Left cardiac atrium (tissue), 4 donors: Measurements from ENCODE around the gene LLGL1. TPM values are rescaled to one million over a fixed set of nuclear protein-coding genes. Genes with fewer than 3 reads are reported as not detected.
"Not testable (repeated sequence)": the region's sequence is repeated elsewhere in the genome, so short reads cannot be mapped to it uniquely, and the experiment has no call there.

Source experiments
- ATAC-seq, 2 donors: fragments of 200-7000 bp; cut with Tn5 transposase; one replicate each; pipeline ENCODE4 v1.9.1; 2020; ENCODE audit warnings: mild to moderate bottlenecking in 2 of 2, moderate library complexity in 2 of 2
- DNase-seq: peaks from one replicate; pipeline ENCODE4 v3.0.0-alpha.2; 2020
- intact Hi-C, 2 donors: fragments of 100-400 bp; cut with DNase I; formaldehyde crosslinking; loops; one replicate each; pipeline versions ENCODE4 v1.14.1 to v1.15.1; 2022 to 2023
- total RNA-seq, 2 donors: library from RNA; stranded (reverse); fragmentation: NEBNext Ultra II Directional; extraction: Animal tissue kit (Norgen Biotek cat#: 25700); gene quantifications; one replicate each; pipeline ENCODE4 v1.2.1, GENCODE V29; 2021
- donor health status: DM: no; HTN: yes; CAD: no.
- donor health status: DM: no; HTN: yes; CAD: no; lungs with severe emphysema.
- donor health status: DM: yes; HTN: yes; CAD: no.
- donor health status: Dilated cardiomyopathy.

Gene LLGL1
- total RNA-seq, 2 donors from 2014 or later, result 10.9 to 11.0 TPM

DNA sequence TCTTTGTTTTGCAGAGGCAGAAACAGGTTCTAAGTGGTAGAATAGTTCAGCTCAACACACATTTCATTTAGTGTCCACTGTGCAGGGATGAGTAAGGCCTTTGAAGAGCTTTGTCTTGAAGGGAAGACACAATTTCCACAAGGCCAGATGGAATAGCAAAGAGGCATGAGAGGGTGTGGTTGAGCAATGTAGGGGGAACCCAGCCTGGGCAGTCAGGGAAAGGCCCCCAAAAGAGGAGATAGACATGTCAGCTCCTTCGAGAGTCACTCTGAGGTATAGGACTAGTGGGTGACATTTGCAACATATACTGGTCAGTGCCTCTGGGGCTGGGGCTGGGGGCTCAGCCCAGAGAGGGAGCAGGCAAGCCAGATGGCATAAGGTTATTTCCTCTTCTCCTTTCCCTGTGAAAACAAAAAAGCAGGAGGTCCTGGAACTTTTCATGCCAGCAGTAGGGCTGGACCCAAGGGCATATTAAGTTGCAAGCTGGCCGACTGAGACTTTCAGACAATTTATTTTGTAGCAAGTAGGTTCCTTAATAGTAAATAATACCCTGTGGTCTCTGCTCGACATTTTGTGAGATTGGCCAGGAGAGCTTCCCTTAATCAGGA is 34.7 kb upstream of the LLGL1 start:
- intact Hi-C loops, result no loop called here
- ATAC-seq (no peak), DNase-seq (no peak)

DNA sequence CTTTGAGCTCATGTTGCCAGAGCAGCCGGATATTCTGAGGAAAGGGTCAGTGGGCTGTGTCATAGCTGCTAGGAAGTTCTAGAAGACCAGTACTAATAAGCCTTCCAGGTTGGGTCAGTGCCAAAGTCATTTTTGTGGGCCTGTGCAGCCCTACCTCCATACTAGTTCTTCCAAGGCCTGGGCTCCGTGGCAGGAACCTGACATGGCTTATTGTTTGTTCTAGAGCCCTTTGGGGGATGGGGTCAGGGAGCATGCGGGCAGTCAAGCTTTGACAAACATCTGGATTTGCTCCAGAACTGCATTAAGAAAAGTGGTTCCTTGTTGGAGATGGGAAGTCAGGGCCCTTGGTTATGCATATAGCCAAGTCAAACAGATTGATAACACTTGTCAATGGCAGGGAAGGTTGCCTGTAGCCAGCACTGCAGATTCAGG is 34.2 kb upstream of the LLGL1 start:
- peak; percentile 1 to 34 for ATAC-seq
- DNase-seq, result peak; percentile 57
- intact Hi-C loops, result no loop called here

DNA sequence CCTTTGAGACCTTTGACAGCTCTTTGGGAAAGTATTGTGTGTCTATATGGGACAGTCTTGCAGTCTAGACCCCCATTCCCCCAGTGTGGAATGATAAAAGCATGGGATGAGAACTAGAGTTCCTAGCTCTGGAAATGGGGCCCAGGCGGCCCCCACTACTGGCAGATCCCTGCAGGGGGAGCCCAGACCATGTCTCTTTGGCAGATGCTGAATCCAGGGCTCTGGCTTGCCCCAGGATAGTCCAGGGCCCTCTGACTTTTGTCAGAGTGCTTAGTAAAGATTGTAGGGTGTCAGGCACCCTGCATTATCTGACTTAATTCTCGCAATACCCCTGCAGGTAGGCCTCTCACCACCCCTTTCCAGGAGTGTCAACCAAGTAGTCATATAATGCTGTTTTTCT is 33.5 kb upstream of the LLGL1 start:
- DNase-seq (no peak), ATAC-seq (no peak)
- intact Hi-C loops, result no loop called here

DNA sequence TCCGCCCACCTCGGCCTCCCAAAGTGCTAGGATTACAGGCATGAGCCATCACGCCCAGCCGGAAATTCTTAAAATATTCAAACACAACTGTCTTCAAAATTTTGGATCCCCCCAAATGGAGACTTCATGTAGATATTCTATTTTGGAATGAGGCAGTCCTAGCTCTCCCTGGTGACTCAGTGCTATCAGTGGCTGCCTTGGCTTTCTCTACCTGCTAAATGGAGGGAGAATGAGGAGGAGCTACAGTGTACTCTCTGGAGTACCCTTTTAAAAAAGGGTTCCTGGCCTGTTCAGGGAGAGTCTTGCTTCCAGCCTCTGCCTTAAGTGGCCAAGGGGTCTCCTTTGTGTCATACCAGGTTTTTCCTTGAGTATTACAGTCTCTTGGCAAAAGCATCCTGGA is 31.0 kb upstream of the LLGL1 start:
- DNase-seq (no peak), ATAC-seq (peak in 1 of 2 donors; percentile 38)
- intact Hi-C loops, result no loop called here

DNA sequence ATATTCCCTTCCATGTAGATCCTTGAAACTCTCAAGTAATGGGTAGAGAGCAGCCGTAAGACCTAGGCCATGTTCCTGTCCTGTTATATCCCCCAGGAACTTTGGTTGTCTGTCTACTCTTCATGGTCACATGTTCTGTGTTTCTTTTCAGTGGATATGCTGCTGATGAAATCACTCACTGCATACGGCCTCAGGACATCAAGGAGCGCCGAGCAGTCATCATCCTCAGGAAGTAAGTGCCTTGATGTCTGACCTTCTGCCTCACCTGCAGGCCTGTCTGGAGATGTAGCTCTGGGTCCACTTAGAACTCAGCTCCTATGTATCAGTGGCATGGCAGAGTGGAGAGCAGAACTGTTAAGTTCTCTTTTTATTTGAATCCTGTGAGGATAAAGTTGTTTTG is 30.6 kb upstream of the LLGL1 start:
- intact Hi-C loops, result no loop called here
- no peak for DNase-seq
- ATAC-seq, result no peak

DNA sequence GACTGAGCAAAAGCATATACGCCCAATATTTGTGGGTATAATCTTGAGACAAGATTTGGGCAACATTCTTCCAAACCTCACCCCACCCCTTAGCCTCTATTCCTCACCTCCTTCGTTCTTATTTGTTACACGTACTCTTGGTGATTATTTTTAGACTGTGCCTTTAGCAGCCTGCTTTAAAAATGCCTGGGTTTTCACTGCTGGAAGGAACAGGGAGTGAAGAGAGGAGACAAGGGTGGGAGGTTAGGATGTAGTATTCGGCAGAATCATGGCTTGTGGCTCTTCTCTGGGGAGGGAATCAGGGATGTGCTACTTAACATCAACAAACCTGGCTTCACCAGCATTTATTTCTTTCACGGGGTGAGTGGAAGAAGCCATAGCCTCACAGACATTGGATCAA is 30.2 kb upstream of the LLGL1 start:
- ATAC-seq (no peak), DNase-seq (no peak)
- intact Hi-C loops, result no loop called here

DNA sequence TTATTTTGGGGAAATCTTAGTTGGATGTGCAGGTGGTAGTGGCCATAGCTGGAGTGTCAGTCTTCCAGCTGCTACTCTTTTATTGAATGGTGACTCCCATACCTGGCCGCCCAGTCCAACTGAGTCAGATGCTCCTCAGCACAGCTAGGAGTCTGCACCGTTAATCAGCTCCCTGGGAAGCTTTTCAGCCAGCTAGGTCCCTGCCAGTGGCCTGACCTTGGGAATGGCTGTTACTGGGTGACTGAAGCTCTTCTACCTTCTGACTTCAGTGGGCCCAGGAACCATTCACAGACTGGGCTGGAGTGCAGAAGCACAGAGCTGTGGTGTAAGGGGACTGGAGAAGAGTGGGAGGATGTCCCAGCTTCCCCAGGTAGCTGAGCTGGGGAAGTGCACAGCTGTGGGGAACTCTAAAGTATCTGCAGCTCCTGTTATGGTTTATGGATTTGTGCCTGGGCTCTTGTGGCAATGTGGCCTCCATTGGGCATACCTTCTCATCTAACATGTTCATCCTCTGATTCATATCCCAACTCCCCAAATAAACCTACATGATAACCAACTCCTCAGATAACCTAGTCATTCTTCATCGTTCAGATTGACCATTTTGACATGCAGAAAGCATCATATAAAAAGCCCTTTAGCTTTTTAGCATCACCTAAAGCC is 27.8 kb upstream of the LLGL1 start:
- intact Hi-C loops, result no loop called here
- DNase-seq (no peak), ATAC-seq (no peak)

DNA sequence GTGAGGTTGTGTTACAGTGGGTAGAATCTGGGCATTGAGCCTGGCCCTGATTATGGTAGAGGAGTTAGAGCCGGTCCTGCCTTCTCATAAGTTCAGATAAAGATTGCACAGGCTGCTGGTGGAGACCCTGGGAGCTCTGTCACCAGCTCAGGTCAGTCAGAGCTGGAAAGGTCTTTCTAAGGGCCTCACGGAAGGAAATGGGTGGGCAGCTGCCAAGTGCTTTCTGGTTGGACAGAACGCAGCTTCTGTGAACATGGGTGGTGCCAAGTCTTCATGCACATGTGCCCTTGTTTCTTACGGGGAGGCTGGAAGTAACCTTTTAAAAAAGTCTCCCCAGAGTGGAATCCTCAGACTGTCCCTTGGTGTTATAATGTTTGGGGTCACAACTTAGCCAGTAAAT is 26.9 kb upstream of the LLGL1 start:
- peak; percentile 39 for DNase-seq
- intact Hi-C loops, result no loop called here
- no peak for ATAC-seq

DNA sequence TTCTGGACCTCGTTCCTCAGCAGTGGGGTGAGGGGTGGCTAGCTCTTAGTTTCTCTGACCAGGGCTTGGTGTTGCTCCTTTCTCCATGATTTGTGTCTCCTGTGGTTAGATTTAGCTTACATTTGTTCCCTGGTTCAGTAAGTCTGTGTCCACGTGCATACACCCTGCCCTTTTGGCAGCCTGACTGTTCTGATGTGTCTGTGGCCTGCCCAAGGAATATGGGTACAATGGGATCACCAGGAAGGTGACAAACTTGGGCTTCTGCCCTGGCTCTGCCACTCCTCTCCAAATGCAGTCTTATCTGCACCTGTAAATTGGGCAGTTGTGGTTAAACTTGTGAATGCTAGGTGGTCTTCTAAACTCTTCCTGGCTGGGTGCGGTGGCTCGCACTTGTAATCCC is 24.3 kb upstream of the LLGL1 start:
- ATAC-seq (peak in 1 of 2 donors; percentile 64), DNase-seq (no peak)
- intact Hi-C loops, result no loop called here

DNA sequence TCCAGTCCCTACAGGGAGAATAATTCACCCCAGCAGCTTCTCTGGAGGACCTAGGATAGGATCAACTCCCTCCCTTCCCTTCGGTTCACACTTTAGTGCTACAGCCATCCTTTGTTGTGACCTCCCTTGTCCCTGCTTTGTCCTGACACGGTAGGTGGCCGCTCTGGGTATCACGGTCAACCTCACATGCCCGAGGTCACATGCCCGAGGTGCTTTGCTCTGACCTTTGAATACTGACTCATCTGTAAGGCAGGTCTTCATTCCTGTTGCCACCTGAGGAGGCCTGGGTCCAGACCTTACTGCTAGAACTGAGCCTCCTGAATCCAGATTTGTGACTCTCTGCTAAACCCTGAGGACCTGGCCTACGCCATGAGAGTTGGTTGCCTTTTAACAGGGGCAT is 22.1 kb upstream of the LLGL1 start:
- DNase-seq (no peak), ATAC-seq (no peak)
- intact Hi-C loops, result no loop called here

DNA sequence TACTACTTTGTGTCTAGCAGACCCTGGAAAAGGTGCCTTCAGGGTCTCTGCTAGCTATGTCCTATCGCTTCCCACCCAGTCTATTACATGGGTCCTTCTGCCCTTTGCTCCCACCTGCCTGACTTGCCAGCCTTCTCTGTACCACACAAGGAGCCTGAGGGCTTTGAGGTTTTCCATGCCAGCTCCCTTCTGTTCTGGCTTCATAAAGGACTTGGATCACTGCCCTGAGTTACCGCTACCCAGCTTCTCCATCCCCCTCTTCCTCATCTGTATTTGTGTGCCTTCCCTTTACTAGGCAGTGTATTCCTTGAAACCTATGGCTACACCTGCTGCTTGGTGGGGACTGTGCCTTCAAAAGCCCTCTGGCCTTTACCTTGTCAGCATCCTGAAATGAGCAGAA is 19.6 kb upstream of the LLGL1 start:
- ATAC-seq (no peak), DNase-seq (no peak)
- intact Hi-C loops, result no loop called here

DNA sequence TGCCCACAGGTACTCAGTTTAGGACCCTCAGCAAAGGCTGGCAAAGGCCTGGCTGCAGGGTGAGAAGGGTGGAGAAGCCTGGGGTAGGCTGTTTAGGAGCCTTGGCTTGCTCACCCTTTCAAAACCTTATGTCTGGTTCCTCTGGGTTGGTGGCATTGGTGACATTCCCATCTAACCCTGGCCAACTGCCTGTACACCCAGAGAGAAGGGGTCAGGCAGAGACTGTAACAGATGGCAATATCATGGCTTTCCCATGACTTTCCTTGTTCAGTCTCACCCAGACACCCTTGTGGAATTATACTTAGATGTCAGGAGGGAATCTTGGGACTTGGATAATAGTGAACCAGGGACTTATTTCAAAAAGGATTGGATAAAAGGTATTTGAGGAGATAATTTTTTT is 18.5 kb upstream of the LLGL1 start:
- intact Hi-C loops, result no loop called here
- ATAC-seq (no peak), DNase-seq (no peak)

DNA sequence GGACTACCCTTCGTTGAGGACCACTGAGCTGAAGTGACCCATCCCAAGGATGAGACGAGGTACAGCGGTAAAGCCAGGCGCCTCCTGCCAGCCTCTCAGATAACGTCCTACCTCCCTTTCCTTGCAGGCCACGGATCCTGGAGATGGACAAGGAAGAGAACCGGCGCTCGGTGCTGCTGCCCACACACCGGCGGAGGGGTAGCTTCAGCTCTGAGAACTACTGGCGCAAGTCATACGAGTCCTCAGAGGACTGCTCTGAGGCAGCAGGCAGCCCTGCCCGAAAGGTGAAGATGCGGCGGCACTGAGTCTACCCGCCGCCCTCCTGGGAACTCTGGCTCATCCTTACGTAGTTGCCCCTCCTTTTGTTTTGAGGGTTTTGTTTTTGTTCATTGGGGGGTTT is 17.3 kb upstream of the LLGL1 start:
- DNase-seq, result no peak
- no peak for ATAC-seq
- intact Hi-C loops, result no loop called here

DNA sequence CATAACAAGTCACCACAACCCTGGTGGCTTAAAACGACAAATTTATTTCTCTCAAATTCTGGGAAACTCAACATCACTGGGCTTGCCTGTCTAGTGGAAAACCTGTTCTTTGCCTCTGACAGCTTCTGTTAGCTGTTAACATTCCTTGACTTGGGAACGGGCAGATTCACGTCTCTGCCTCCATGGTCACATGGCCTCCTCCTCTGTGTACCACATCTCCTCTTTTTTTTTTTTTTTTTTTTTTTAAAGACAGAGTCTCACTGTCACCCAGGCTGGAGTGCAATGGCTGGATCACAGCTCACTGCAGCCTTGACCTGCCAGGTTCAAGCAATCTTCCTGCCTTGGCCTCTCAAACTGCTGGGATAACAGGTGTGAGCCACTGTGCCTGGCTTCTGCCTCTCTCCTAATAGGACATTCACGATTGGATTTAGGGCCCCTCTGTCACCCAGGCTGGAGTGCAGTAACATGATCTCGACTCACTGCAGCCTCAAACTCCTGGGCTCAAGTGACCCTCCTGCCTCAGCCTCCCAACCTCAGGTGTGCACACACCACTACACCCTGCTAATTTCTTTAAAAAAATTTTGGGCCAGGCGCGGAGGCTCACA is 11.7 kb upstream of the LLGL1 start:
- intact Hi-C loops, result loop anchor here in 1 of 2 donors (10.0 kb wide), 1 partner anchor 69 kb away; no protein-coding TSS in a partner anchor
- ATAC-seq, result no peak

DNA sequence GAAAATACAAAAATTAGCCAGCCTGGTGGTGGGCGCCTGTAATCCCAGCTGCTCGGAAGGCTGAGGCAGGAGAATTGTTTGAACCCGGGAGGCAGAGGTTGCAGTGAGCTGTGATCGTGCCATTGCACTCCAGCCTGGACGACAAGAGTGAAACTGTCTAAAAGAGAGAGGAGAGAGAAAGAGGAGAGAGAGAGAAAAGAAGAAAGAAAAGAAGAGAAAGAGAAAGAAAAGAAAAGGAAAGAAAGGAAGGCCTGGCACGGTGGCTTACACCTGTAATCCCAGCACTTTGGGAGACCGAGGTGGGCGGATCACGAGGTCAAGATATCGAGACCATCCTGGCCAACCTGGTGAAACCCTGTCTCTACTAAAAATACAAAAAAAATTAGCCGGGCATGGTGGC is 8.5 kb upstream of the LLGL1 start:
- intact Hi-C loops, result loop anchor here (2.0 to 10.0 kb wide), 3 partner anchors 30 to 72 kb away; partner anchors contain the start of gene FLII (in 1 of the 2)
- not testable (repeated sequence) for DNase-seq, ATAC-seq

More for the DNA sequence above, 11.7 kb upstream of the LLGL1 start:
- DNase-seq, result no peak

DNA sequence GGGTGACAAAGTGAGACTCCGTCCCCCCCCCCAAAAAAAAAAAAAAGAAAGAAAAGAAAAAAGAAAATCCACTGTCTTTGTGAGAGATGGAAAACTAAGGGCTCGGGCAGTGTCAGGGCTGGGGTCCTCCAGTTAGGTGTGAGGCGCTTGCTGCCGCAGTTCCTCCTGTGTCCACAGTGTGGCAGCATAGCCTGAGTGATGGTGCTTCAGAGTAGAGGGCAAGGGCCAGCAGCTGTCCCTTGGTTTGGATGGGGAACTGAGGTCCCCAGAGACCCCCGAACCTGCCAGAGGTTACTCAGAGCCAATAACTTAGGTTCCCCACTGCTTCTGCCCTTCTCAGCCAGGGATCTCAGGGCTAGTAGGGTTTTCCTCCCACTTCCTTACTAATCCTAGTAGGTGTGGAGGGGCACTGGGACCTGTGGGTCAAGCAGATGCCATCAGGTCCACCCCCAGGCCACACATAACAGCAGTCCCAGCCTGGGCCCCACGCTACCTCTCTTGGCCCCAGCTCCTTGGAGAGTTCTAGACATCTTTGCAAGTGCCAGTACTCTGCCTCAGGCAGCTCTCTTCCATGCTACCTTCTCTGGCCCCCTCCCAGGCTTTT is 7.9 kb upstream of the LLGL1 start:
- peak; percentile 83 for ATAC-seq
- intact Hi-C loops, result loop anchor here (2.0 to 10.0 kb wide), 3 partner anchors 31 to 73 kb away; partner anchors contain the start of gene FLII (in 1 of the 2)
- DNase-seq, result peak; percentile 77

DNA sequence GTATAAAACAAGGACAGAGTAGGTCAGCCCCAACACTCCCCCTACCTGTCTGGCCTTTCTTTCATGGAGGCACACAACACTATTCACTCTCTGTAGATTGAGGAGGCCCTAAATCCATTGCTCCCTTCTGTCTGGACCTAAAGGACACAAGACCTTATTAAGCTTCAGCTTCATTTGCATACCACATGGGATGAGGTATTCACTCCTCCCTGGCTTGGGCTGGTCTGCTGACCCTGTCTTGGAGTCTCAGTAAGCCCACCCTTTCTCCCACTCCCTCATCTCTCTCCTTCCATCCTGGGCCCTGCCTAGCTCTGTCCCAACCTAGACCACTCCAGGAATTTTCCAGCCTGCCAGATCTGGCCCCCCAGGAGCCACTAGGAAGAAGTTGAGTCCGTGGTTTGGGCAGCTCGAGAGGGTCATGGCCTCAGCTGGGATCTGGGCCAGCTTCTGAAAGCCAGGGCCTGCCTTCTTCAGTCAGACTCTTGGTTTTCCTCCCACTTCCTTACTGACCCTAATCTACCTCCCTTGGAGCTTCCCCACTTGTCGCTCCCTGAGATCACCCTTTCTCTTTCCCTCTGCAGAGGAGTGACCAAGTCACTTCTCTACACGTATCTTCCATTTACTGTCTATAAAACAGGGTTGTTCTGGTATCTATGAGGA is 6.5 kb upstream of the LLGL1 start:
- peak; percentile 45 for DNase-seq
- intact Hi-C loops, result loop anchor here (5.0 to 10.0 kb wide), 2 partner anchors 38 to 74 kb away; partner anchors contain the start of gene FLII (in 1 of the 2)
- peak; percentile 55 to 74 for ATAC-seq

DNA sequence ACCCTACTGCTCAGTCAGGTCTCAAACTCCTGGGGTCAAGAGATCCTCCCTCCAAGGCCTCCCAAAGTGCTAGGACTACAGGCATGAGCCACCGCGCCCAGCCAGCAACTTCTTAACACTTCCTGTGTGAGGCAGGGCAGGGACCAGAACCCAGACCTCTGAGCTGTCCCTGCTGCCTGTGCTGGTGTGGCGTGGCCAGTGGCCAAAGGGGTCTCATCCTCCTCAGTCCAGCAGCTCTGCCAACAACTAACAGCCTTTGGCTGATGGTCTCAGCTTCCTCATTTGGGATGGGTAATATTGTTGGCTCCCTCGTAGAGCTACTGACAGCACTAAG is 1.4 kb upstream of the LLGL1 start:
- DNase-seq, result peak; percentile 23
- ATAC-seq, result no peak
- intact Hi-C loops, result loop anchor here in 1 of 2 donors (10.0 kb wide), 1 partner anchor 91 kb away; the partner anchor contains the start of genes SMCR8 and TOP3A

DNA sequence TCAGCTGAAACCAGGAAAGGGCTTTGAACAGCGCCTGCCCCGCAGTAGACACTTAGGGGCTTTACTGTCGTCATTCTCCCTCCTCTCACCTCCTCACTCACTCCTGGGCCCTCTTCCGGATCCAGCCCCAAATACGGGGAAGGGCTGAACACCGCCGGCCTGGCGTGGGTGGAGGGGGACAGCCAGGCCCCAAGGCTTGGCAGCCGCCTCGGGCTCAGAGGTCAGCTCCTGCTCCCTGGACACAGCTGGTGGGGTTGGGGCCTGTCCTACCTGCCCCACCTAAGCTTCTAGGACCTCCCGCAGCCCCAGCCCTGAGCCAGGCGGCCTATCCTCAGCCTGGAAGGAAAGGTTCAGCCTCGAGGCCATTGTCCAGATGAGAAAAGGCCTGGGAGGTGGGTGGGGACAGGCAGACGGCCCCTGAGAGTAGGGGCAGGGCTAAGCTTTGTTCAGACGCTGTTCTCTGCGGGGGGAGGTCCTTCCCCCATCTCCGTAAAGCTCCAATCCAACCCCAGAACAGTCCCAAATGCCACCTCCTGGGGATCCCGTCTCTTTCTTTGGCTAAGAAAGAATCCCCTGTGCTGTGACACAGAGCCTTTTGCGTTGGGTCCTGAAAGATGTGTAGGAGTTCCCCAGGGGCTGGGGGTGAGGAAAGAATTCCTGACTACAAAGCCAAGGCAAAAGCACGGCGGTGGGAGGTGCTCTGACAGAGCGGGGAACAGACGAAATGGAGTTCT is 881 bp upstream of the LLGL1 start:
- peak; percentile 29 to 45 for ATAC-seq
- DNase-seq, result peak; percentile 61
- intact Hi-C loops, result loop anchor here in 1 of 2 donors (10.0 kb wide), 1 partner anchor 90 kb away; the partner anchor contains the start of genes SMCR8 and TOP3A
